ENCODE results near the gene HMBS.

Gene HMBS

GRCh38 chr11:119077839-119078238 is 6.8 kb upstream of the HMBS start:
- no peak for DNase-seq

GRCh38 chr11:119078675-119079420 is 5.8 kb upstream of the HMBS start:
- no peak for DNase-seq

- DNase-seq = no peak
Observed at GRCh38 chr11:119081682-119082260, 2.9 kb upstream of the HMBS start.

- peak; percentile 37 for DNase-seq
Observed at GRCh38 chr11:119085437-119085847, 761 bp downstream of the HMBS start.

- DNase-seq = no peak
Observed at GRCh38 chr11:119087123-119087522, 2.4 kb downstream of the HMBS start.

GRCh38 chr11:119087747-119088241 is 3.1 kb downstream of the HMBS start:
- DNase-seq = no peak

- DNase-seq = no peak
Observed at GRCh38 chr11:119088406-119088805, 3.7 kb downstream of the HMBS start.

- no peak for DNase-seq
Observed at GRCh38 chr11:119089319-119089718, 4.6 kb downstream of the HMBS start.

- no peak for DNase-seq
Observed at GRCh38 chr11:119091178-119091577, 6.5 kb downstream of the HMBS start.

- DNase-seq = no peak
Observed at GRCh38 chr11:119091966-119092879, 7.5 kb downstream of the HMBS start.

- no peak for DNase-seq
Observed at GRCh38 chr11:119092880-119093842, 8.5 kb downstream of the HMBS start.

- DNase-seq = peak; percentile 44
Observed at GRCh38 chr11:119093942-119094815, 9.5 kb downstream of the HMBS start.

GRCh38 chr11:119094816-119095065 is 10.1 kb downstream of the HMBS start:
- no peak for DNase-seq

- DNase-seq = peak; percentile 99
Observed at GRCh38 chr11:119095066-119095880, 10.6 kb downstream of the HMBS start.

GRCh38 chr11:119099711-119100110 is 15.0 kb downstream of the HMBS start:
- no peak for DNase-seq

- DNase-seq = no peak
Observed at GRCh38 chr11:119100246-119100970, 15.7 kb downstream of the HMBS start.

- DNase-seq = no peak
Observed at GRCh38 chr11:119100994-119101758, 16.5 kb downstream of the HMBS start.

- DNase-seq = peak; percentile 86
Observed at GRCh38 chr11:119101759-119102423, 17.2 kb downstream of the HMBS start, which contains the start of gene DPAGT1. DPAGT1 (minus strand) TSS chr11:119101853; CDS start chr11:119101655, 198 bp downstream.
